NCI-H146 (cell line): ENCODE results near the gene CLDN5.

Experiments used
- DNase-seq: peaks from one replicate; lab custom pipeline; 2025; lab: John Stamatoyannopoulos, UW

The CLDN5 gene

GRCh38 chr22:19503869-19504268 lies 20.3 kb downstream of the CLDN5 start:
- no peak for DNase-seq

DNA sequence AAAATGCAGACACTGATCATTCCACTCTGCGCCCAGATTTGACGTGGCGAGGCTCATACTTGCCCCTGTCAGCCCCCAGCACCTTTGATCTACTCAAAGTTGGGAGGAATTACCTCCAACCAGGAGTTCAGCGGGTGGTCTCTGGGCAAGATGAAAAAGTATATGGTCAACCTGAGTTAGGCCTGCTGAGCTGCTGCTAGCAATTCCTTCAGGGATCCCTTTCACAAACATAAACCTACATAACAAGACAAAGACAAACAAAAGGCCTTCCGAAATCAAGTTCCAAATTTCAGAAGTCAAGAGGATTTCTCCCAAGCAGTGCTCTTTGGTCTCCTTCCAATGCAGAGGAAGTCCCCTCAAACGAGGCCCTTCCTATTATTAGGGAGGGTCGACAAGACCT lies 20.8 kb downstream of the CLDN5 start:
- DNase-seq, result no peak

GRCh38 chr22:19501897-19502447 lies 22.2 kb downstream of the CLDN5 start:
- DNase-seq, result no peak

DNA sequence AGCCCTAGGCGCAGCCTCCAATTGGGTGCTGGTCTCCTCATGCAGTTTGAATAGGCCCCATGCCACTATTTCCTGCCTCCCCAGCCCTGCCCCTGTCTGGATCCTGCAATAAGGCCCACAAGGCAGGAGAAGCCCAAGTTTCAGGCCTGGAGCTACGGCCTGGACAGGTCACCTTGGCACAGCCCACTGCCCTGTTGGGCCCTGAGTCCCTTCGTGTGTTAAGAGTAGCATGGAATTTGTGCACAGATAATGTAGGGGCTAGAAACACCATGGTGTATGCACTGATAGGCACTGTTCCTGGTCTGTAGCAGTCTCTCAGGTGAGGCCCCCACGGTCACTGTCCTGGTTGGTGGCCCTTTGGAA lies 24.3 kb downstream of the CLDN5 start:
- DNase-seq, result no peak

GRCh38 chr22:19499236-19499879 lies 24.9 kb downstream of the CLDN5 start:
- DNase-seq, result no peak

GRCh38 chr22:19498866-19499190 lies 25.4 kb downstream of the CLDN5 start:
- no peak for DNase-seq

DNA sequence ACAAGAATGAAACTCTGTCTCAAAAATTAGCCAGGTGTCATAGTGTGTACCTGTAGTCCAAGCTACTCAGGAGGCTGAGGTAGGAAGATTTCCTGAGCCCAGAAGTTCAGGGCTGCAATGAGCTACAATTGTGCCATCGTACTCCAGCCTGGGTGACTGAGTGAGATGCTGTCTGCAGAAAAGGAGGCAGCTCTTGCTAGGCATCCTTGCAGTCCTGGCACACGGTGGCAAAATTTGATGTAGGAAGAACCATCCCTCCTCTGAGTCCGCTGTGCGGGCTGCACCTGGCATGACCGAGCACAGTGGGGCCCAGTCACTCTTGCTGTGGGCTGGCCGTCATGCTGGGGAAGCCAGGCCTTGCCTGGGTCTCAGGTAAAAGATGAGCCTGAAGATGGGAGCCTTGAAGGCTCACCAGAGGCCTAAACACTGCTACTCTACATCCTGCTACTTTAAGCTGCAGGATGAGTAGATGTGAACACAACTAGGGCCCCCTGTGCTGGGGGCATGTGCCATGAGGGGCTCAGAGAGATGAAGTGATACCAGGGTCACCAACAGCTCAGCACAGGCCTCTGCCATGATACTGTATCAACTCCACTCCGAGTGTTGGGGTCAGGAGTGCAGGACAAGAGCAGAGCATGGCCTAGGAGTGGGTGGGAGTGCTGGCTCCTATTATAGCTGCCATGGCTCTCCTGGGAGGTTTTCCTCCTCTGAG lies 25.9 kb downstream of the CLDN5 start:
- DNase-seq, result no peak

DNA sequence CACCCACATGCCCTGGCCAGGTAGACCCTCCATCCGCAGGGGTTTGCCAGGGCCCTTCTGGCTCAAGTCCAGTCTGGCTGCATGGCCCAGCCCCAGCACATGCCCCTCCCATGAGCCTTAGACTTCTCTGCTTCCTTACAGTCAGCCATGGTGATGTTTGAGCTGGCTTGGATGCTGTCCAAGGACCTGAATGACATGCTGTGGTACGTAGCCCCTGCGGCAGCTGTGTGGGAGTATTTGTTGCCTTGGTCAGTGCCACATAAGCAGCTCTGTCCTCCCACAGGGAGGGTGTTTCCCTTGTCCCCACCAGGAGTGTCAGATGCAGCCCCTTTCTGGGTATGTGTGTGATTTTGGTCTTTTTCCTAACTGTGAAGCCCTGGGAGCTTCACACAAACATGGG lies 27.0 kb downstream of the CLDN5 start:
- DNase-seq, result no peak

GRCh38 chr22:19496324-19496630 lies 27.9 kb downstream of the CLDN5 start:
- DNase-seq, result no peak

GRCh38 chr22:19495562-19496323 lies 28.5 kb downstream of the CLDN5 start:
- peak; percentile 21 for DNase-seq

DNA sequence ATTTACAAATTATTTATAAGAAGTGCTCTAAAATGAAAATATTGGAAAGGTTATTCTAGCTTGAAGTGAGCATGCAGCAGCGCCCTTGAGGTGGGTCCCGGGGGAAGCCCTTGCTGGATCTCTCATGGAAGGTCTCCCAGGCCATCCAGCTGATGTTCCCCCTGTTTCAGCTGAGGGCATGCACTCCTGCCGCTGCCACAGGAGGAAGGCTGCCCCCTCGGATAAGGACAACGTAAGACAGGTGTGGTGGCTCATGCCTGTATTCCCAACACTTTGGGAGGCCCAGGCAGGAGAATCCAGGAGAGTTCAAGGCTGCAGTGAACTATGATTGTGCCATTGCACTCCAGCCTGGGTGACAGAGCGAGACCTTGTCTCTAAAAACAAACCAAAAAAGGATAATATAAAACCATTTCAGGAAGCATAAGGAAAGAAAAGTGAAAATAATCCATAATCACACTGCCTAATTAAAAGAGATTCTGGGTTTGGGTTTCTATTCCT lies 29.5 kb downstream of the CLDN5 start:
- no peak for DNase-seq

- no peak for DNase-seq
Observed at GRCh38 chr22:19494001-19494560, 30.1 kb downstream of the CLDN5 start.

DNA sequence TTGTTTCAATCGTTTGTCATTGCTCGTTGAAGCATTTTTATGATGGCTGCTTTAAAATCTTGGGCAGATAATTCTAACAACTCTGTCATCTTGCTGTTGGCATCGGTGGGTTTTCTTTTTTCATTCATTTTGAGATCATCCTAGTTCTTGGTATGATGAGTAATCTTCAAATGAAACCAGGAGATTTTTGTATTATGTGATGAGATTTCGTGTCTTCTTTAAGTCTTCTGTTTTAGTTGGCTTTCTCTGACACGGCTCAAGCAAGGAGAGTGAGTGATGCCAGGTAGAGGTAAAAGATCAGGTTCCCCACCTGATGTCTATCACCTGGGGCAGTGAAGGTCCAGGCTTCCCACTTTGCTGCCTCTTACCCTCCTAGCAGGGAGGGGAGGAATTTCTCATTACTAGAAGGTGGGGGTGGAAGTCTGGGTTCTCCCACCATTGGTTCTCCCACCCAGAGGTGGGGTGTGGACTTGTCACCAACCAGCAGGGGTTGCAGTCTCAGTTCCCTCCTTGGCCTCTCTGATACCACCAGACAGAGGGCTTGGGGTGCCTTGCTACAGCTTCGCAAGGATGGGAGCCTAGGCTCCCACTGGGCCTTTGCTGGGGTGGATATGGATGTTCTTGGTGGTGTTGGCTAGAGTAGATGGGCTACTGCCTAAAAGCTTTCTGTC lies 31.6 kb downstream of the CLDN5 start:
- DNase-seq, result no peak

DNA sequence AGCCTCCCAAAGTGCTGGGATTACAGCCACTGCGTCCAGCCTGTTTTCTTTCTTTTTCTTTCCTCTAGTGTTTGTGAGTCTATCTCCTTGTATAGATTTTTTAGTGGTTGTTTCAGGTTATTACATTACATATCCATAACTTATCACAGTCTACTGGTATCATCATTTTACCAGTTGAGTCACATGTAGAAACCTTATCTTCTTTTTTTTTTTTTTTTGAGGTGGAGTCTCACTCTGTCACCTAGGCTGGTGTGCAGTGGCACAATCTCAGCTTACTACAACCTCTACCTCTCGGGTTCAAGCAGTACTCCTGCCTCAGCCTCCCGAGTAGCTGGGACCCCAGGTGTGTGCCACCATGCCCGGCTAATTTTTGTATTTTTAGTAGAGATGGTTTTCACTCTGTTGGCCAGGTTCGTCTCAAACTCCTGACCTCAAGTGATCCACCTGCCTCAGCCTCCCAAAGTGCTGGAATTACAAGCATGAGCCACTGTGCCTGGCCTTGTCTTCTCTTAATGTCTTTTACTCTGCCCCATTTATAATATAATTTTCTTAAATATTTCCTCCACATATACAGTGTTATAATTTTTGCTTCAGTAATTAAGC lies 33.5 kb downstream of the CLDN5 start:
- DNase-seq, result no peak

GRCh38 chr22:19488884-19489843 lies 35.0 kb downstream of the CLDN5 start:
- DNase-seq, result no peak

DNA sequence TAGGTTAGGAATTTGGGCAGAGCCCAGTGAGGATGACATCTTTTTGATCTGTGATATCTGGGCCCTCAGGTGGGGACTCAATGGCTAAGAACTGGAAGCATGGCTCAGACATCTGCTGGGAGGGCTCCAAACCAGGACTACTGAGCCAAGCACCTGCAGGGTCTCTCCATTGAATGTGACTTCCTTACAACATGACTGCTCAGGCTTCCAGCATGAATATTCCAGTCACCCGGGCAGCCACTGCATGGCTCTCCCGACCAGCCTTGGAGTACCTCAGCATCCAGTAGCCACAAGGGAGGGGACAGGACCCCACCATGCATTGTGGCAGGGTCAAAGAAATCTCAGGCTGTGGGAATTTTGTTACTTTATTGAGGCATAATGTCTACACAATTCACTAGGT lies 35.9 kb downstream of the CLDN5 start:
- DNase-seq, result no peak

DNA sequence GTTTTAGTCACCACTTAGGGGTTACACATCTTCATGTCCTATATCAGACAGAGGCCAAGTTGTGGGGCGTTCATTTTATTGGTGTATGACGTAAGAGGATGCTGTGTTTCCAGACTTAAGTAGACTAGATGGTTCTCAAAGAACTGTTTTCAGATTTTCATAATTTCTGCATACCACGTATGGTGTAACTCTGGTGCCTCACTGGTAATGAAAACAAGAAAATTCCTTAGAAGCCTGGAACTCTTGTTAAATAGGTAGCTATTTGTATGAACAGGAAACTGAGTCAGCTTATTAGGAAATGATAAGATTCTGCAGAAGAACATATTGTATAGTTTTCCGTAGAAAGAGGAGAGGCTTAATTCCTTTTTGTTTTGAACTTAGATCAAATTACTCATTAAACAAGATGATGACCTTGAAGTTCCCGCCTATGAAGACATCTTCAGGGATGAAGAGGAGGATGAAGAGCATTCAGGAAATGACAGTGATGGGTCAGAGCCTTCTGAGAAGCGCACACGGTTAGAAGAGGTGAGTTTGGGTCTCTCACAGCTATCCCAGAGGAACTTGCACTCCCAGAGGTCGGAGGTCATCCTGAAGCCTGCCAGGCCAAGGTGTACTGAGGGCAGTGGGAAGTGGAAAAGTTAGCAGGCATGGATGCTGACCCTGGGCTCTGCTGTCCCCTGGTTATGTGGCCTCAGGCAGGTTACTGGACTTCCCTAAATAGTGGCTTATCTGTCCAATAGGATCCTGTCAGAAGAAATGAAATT lies 40.5 kb downstream of the CLDN5 start:
- no peak for DNase-seq

DNA sequence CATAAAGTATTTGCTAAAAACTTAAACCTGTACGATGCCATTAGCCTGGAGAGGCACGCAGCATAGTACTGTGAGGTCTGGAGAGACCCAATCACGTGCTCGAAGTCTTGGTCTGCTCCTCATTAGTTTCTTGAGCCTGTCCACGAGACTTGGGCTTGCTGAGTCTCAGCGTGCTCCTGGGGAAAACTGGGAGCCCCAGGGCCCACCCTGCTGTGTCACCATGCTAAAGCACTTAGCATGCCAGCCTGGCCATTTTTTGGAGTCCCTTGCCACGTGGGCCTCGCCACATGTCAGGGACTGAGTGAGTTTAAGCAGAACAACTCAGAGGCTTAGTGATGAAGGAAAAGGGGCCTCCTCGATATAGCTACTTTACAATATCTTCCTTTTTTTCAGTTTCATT lies 41.9 kb downstream of the CLDN5 start:
- DNase-seq, result no peak

- DNase-seq, result no peak
Observed at GRCh38 chr22:19480789-19481188, 43.4 kb downstream of the CLDN5 start.

DNA sequence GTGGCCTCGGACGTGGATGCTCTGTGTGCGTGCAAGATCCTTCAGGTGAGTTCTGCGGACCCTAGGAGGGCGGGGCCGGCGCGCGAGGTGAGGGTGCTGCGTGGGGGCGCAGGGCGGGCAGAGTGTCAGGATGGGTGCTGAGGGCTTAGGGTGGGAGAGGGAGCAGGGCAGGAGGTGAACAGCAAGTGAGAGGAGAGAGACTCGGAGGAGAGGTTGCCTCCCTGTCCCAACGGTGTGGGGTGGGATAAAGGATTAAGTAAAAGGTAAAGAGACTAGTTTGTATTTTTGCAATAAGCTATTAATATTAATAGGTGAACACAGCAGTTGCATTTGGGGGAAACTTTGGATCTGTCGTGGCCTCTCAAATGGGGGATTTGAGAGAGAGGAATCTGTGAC lies 44.0 kb downstream of the CLDN5 start:
- DNase-seq, result no peak
